IPS-11a (cell line): ENCODE measurements around the gene PROSER2.

ENCODE experiments used
- H3K4me3 ChIP-seq: one replicate; pipeline ENCODE4 v1.5.1; 2013; ENCODE audit warnings: low read depth, low read length, control low read depth

PROSER2 gene

DNA sequence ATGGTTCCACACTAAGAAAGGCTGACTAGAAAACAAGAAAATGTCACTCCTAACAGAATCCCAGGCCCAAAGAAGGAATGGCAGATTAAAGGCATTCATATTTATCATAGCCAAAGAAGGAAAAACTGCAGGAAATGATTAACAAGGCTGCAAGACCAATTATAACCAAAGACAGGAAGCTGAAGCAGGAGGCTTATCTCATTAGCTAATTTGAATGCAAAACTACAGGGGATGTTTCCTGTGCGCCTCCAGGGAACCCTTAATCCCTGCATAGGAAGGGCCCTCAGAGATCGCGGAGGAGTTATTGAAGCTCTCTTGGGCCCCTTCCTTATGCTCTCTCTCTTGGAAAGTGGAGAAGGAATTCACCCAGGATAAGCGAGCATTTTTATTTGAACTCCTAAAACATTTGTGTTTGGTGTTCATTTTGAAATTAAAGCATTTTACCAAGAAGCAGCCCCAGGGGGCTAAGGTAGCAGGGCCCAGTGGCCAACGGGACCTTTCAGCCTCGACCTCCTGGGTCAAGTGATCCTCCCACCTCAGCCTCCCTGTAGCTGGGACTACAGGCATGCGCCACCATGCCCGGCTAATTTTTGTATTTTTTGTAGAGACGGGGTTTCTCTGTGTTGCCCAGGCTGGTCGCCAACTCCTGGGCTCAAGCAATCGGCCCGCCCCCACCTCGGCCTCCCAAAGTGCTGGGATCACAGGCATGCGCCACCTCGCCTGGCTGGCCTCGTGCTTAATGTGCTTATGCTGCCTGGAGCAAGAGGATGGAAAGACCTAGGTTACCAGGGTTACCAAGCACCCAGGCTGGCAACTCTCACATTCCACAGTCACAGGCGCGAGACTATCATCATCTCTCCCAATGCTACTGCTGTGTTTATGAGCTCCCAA, 24.1 kb upstream of the PROSER2 start:
- no peak overlapping the region for H3K4me3 ChIP-seq

- no peak overlapping the region for H3K4me3 ChIP-seq
These were observed 23.4 kb upstream of the PROSER2 start for GRCh38 chr10:11799736-11800080.

GRCh38 chr10:11804336-11804735, 18.8 kb upstream of the PROSER2 start:
- no peak overlapping the region for H3K4me3 ChIP-seq

- no peak overlapping the region for H3K4me3 ChIP-seq
These were observed 17.4 kb upstream of the PROSER2 start for GRCh38 chr10:11805792-11806191.

GRCh38 chr10:11806706-11807105, 16.4 kb upstream of the PROSER2 start:
- no peak overlapping the region for H3K4me3 ChIP-seq

GRCh38 chr10:11808808-11809207, 14.3 kb upstream of the PROSER2 start:
- no peak overlapping the region for H3K4me3 ChIP-seq

- no peak overlapping the region for H3K4me3 ChIP-seq
These were observed 12.8 kb upstream of the PROSER2 start for GRCh38 chr10:11810313-11810766.

DNA sequence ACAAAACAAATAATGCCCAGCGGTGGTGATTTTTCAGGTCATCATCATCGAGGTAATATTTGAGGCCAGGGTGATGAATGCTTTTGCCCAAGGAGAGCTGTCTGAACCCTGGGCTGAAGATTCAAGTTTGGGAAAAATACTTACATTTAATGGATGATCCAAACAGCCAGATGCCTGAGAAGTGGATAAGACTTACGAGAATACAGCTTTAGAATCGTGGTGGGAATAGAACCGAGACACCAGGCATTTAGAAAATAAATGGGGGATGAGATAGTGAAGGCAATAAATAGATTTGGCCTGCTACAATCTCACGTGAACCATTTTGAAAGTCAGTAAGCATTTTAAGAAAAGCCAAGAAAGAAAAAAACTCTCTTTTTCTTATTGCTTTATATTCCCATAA, 12.2 kb upstream of the PROSER2 start:
- H3K4me3 ChIP-seq, result no peak overlapping the region

- H3K4me3 ChIP-seq, result no peak overlapping the region
These were observed 10.0 kb upstream of the PROSER2 start for GRCh38 chr10:11813177-11813576.

- H3K4me3 ChIP-seq, result no peak overlapping the region
These were observed 9.1 kb upstream of the PROSER2 start for GRCh38 chr10:11813855-11814567.

GRCh38 chr10:11819027-11819426, 4.1 kb upstream of the PROSER2 start:
- H3K4me3 ChIP-seq, result no peak overlapping the region

GRCh38 chr10:11822026-11822756, 965 bp upstream of the PROSER2 start:
- no peak overlapping the region for H3K4me3 ChIP-seq

GRCh38 chr10:11822809-11823121, 391 bp upstream of the PROSER2 start:
- H3K4me3 ChIP-seq, result peak overlapping the region; percentile 55

- peak overlapping the region; percentile 55 for H3K4me3 ChIP-seq
These were observed 812 bp downstream of the PROSER2 start for GRCh38 chr10:11823989-11824346.

GRCh38 chr10:11824376-11824775, 1.2 kb downstream of the PROSER2 start:
- H3K4me3 ChIP-seq, result peak overlapping the region; percentile 55

DNA sequence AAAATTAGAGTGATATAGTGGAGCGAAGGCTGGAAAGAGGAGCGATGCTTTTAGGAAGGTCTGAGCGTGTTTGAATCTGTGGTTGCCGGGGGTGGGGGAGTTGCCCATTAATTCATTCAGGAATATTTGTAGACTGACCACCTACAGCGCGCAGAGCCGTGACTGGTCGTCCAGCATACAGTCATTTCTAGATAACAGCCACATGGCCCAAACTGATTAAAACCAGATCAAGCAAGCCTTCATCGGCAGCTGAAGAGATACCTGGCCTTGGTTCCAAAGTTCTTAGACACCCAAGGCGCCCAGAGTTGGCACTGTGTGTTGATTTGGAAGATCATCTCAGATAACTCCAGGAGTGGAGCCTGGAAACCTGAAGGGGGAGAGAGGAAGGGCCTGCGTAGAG, 1.7 kb downstream of the PROSER2 start:
- no peak overlapping the region for H3K4me3 ChIP-seq

GRCh38 chr10:11825796-11826414, 2.7 kb downstream of the PROSER2 start:
- no peak overlapping the region for H3K4me3 ChIP-seq

DNA sequence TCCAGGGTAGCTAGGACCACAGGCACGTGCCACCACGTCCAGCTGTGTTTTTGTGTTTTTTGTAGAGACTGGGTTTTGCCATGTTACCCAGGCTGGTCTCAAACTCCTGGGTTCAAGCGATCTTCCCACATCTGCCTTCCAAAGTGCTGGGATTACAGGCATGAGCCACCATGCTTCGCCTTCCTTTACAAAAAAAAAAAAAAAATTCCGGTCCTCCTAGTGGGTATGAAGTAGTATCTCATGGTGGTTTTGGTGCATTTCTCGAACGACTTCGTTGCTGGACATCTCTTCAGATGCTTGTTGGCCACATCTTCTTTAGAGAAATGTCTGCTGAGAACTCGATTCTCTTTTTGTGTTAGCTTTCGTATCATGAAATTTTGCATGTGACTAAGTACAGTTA, 3.9 kb downstream of the PROSER2 start:
- H3K4me3 ChIP-seq, result no peak overlapping the region

GRCh38 chr10:11827414-11827813, 4.3 kb downstream of the PROSER2 start:
- H3K4me3 ChIP-seq, result no peak overlapping the region

DNA sequence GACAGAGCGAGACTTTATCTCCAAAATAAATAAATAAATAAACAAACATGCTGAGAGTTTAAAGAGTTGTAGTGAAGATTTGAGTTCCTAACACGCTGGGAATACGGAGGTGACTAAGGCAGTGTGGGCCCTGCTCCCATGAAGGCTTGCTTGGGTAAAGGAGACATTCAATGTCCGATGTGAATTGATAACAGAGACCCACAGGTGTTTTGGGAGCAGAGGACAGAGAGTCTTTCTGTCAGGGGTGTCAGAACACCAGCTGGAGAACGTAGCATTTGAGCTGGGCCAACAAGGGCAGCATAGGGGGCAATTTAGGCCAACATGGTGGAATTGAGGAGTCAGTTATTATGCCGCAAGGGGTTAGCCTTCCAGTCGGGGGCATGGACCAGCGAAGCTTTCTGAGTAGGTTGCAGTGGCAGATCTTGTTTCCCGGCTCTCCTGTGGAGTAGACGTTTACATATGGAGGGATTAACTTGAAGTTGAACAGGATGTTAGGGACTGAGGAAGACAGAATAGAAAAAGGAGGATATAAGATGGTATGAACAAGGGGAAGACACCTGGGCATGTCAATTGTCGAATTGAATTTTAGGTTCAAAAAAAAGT, 5.6 kb downstream of the PROSER2 start:
- H3K4me3 ChIP-seq, result no peak overlapping the region
